ENCODE data around the gene TMEM127.
A peak's percentile ranks its signal among the peaks of the same experiment; 100 is the strongest.
"Not testable (repeated sequence)": the region's sequence is repeated elsewhere in the genome, so short reads cannot be mapped to it uniquely, and the experiment has no call there.

The TMEM127 gene

DNA sequence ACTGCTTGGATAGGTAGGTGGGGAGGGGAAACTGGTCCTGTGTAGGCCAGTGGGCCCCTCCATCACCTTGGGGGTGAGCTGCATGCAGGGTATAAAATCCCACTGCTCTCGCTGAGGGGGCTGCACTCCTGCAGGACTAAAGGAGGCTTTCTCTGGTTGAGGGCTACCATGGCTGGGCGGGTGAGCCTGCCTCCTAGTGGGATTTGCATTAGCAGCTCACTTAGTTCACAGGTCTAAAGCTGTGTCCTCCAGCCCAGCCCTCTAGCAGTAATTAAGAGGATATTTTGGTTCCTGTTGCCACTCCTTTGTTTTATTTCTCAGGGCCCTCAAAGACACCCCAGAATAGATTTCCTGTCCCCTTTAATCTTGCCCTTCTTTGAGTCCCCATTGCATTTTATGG is 24.6 kb downstream of the TMEM127 start:
- DNase-seq (ENCODE audit: low read depth in 2 of 2), result no peak

DNA sequence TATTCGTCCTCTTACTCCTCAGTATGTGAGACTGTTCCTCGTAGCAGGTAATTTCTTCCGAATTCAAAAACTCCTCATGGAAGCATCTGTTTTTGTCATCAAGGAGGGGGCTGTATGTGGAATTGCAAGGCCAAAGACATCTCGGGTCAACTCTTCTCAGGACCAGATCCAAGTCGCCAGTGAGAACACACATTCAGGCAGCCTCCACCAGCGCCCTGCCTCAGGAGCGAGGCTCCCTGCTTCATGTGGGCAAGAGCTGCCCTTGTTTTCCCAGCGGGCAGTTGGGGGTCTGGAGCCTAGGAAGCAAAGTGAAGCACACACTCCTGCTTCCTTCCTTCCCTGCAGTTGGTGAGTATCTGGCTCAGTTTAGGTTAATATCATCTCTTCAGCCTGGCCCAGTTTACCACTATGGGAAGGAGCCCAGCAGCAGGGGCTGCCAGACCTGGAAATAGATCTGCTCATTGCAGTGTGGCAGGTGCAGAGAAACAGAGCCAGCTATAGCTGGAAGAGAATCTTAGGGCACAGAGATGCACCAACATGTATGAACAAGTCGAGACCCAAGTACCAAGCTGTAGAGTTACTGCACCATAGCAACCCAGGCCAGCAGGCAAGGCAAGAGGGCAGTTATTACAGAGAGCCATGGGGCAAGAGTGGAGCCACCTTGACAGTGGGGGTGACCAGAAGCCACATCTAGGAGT is 25.3 kb downstream of the TMEM127 start:
- DNase-seq (ENCODE audit: low read depth in 2 of 2), result no peak

DNA sequence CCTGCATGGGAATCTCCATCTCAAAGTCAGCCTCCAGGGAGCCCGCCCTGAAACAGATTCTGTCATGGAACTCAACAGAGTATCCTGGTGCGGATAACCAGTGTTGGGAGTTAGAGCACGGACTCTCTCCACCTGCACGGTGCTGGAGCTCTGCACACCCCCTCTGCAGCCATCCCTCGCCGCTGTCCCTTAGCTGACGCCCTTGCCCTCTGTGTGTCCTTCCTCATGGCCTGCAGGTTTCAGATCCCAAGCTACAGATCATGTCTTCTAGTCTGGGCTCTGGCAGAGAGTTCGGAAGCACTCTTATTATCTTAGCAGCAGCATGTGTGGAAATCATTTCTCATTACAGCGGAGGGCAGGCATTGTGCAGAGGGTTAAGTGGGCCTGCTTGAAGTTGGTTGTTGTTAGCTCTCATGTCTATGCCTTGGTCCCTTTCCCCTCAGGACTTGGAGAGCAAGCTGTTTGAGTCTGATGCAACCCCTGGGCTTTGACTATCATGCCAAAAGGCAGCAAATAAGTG is 26.0 kb downstream of the TMEM127 start:
- no peak for DNase-seq (ENCODE audit: low read depth in 2 of 2)

DNA sequence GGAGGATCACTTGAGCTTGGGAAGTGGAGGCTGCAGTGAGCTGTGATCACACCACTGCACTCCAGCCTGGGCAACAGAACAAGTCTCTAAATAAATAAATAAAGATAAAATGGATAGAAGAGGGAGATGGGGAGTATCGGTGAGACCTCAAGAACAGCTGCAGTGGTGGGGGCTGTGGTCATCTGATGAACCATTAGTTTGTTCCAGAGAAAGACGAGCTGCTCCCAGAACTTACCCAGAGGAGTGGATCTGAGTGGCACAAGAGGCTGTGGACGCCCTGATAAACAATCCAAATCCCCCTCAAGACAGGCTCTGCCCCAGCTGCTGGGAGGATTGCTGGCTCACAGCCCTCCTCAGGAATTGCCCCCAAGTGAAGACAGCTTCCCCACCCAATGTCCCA is 26.7 kb downstream of the TMEM127 start:
- DNase-seq (ENCODE audit: low read depth in 2 of 2), result no peak

DNA sequence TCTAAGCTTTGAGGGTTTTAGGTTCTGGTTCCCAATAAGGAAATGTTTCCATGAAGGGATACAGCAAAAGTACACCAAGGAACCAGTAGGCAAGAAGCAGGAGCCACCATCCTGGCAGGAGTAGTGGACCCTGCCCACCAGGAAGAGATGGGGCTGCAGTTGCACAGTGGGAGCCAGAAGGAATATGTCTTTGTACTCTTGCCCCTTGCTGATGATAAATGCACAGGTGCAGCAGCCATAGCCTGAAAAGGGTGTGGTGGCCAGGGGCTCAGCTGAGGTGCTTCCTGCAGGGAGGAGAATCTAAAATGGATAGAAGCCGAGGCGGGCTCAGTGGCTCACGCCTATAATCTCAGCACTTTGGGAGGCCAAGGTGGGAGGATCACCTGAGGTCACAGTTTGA is 27.5 kb downstream of the TMEM127 start:
- DNase-seq (ENCODE audit: low read depth in 2 of 2), result no peak

DNA sequence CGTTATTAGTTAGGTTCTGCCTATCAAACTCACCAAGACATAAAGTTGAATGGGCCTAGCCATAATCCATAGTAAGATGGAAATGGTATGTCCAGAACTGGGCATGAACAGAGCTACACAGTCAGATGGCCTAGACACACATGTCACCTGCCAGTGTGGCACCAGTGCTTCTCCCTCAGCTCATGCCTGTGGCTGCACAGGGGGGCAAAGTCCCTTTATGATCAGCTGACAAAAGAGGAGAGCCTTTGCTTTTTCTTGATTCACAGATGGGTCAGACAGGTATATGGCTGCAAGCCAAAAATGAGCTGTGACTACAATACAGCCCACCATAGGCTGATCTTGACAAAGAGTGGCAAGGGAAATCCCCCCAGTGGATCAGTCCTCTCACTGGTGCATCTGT is 28.9 kb downstream of the TMEM127 start:
- no peak for DNase-seq (ENCODE audit: low read depth in 2 of 2)

DNA sequence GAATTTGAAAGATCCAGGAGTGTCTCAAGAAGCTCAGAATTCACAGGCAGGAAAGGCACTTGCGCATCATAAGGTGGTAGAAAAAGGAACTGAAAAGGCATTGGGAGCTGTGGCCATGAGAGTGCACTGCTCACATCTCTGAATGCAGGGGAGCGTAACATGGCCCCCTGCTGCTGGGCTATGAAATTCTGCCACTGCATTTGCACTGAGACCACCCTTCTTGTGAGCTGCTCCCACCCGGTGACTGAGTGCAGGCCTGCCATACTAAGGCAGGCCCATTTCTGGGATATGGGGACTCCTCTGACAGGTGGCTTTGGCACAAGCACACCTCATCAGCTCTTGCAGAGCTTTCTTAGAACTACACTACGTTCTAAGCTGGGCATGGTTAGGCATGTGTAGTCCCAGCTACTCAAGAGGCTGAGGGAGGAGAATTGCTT is 31.9 kb downstream of the TMEM127 start:
- no peak for DNase-seq (ENCODE audit: low read depth in 2 of 2)

DNA sequence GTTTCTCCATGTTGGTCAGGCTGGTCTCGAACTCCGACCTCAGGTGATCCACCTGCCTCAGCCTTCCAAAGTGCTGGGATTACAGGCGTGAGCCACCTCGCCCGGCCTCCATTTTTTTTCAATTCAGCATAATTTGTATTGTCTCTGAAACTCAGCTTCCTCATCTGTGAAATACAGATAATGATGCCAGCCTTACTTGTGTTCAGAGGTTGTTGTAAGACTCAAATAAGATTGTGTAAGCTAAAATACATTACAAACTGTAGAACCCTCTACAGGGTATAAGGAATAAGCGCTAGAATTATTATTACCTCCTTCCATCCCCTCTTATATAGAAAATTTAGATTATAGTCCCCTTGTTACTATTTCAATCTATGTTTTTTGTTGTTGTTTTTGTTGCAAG is 32.4 kb downstream of the TMEM127 start:
- no peak for DNase-seq (ENCODE audit: low read depth in 2 of 2)

DNA sequence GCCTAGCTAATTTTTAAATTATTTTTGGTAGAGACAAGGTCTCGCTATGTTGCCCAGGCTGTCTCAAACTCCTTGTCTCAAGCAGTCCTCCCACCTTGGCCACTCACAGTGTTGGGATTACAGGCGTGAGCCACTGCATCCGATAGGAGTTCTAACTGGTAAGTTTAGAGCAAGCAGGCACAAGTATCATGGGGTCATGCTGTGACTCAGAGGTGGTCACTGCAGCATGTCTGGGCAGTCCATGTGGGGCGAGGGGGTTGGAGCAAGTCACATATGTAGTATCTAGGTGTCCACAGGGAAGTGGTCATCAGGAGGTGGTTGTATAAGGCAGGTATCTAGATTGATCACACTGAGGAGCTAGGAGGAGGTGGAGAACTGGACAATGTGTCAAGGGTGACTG is 34.5 kb downstream of the TMEM127 start:
- DNase-seq (ENCODE audit: low read depth in 2 of 2), result no peak

DNA sequence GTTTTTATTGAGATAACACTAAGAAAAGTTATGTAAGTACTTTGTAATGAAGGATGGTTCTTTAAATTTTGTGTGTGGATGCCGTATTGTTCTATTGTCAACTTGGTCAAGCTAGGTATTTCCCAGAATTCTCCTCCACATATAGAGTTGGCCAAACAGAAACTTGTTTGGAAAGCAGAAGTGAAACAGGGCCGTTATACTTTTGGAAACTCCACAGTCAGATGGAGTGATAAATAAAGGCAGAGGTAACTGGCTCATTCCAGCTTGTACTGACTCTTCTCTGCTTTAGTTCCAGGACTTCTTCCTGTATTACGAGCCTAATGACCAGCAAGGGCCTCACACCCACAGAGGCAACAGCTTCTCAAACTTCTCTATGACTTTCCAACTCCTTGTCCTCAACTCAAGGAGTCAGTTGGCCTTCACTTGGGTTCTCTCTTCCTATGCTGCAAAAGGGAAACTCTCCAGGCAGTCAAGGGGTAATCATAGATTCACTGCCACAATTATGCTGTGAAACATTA is 40.7 kb downstream of the TMEM127 start:
- DNase-seq (ENCODE audit: low read depth in 2 of 2), result no peak

DNA sequence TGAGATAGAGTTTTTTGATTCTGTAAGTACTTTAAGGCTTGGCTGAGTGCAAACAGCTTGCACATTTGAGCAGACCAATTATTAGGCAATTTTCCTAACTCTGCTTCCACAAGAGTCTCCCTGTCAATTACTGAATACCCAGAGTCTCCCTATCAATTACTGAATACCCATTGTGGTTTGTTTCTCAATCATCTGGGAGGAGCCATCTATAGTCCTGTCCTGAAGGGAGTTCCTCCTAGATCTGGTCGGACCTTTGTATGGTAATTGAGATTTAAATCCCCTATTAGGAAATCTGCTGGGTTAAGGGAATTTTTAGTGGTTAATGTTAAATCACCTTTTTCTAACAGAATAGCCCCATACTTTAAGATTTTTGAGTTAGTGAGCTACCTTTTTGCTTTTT is 44.7 kb downstream of the TMEM127 start:
- not testable (repeated sequence) for DNase-seq (ENCODE audit: low read depth in 2 of 2)

DNA sequence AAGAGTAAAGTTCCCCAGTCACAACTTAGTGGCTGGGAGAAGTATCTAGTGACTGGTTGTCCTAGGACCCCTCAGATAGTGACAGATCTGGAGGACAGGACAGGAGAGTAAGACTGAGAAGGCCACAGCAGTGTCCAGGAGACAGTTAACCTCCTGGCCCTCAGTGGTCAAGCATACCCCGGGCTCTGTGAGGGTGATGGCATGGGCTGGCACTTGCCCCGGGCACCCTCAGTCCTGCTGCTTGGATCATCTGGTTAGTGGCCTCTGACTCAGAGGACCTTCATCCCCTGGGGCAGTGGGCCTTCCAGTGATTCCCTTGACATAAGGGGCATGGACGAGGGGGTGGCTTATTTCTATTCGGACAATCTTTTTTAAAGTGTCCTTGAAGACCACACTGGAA is 45.8 kb downstream of the TMEM127 start:
- DNase-seq (ENCODE audit: low read depth in 2 of 2), result not testable (repeated sequence)

DNA sequence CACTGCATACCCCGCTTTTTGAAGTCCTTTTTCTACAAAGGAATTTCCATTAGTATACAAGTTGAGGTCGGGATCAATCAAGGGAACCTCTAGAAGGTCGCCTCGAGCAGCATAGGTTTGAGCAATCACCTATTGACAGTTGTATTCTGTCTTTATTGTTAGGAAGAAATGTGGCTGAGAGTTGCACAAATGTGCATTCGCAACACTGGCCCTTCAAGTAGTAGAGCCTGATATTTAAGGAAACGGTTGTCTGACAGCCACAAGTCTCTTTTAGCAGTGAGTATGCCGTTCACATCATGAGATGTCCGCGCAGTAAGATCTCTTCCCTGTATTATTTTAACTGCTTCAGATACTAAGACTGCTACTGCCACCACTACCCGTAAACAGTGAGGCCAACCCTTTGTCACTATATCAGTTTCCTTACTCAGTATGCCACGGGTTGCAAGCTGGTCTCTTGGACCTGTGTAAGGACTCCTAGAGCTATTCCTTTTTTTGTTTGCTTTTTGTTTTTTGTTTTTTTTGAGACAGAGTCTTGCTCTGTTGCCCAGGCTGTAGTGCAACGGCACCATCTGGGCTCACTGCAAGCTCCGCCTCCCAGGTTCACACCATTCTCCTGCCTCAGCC is 47.2 kb downstream of the TMEM127 start:
- DNase-seq (ENCODE audit: low read depth in 2 of 2), result no peak

DNA sequence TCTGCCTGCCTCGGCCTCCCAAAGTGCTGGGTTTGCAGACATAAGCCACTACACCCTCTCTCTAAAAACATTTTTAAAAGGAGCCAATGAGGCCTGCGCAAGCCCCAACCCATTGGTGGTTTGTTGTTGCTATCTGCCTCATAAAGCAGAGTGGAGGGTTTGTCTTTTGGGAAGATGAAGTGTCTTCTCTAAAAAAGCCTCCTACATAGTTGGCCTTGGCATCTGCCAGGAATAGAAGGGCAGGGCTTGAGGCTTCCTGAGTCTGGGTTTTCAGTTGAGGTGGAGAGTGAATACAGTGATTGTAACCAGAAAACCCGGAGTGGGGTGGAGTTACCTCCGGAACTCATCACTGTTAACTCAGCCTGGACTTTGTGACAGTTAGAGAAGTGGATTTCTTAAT is 51.2 kb downstream of the TMEM127 start:
- DNase-seq (ENCODE audit: low read depth in 2 of 2), result no peak

DNA sequence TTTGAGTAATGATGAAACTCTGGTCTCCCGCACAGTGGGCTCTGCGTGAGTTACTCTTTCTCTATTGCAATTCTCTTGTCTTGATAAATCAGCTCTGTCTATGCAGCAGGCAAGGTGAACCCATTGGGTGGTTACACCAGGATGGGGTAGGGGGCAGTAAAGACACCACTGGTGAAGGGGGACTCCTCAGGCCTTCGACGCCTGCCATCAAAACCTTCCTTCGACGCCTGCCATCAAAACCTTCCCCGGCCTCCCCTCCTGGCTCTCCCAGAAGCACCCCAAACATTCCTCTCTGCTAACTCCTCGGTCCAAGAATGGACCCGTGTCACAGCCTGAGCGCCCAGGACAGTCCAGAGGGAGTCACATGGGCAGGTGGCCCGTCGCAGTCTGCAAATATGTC is 52.4 kb downstream of the TMEM127 start:
- no peak for DNase-seq (ENCODE audit: low read depth in 2 of 2)

DNA sequence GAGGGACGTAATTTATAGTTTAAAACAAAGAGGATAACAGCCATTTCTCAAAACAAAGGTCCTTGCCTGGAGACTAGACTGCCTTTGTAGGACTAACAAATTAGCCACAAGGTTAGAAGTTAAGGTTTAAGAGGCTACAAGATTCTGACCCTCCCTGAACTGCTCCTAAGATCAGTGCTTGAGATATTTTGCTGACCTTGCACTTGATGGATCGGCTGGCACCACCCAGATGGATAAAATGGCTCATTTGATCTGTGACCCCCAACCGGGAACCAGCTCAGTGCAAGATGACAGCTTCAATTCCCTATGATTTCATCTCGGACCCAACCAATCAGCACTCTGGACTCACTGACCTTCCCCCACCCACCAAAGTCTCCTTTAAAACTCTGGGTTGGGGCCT is 53.5 kb downstream of the TMEM127 start:
- DNase-seq (ENCODE audit: low read depth in 2 of 2), result no peak

DNA sequence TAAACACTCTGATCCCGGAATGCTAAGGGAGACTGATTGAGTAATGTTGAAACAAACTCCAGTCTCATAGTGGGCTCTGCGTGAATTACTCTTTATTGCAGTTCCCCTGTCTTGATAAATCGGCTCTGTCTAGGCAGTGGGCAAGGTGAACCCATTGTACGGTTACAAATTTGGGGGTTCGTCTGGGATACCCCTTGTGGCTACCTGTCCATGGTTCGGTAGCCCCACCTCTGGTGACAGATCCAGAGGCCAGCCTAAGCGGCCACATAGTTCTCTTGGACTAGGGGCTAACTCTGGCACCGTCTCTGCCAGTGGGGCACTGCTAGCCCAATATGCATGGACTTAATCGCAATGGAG is 56.1 kb downstream of the TMEM127 start:
- DNase-seq (ENCODE audit: low read depth in 2 of 2), result no peak

DNA sequence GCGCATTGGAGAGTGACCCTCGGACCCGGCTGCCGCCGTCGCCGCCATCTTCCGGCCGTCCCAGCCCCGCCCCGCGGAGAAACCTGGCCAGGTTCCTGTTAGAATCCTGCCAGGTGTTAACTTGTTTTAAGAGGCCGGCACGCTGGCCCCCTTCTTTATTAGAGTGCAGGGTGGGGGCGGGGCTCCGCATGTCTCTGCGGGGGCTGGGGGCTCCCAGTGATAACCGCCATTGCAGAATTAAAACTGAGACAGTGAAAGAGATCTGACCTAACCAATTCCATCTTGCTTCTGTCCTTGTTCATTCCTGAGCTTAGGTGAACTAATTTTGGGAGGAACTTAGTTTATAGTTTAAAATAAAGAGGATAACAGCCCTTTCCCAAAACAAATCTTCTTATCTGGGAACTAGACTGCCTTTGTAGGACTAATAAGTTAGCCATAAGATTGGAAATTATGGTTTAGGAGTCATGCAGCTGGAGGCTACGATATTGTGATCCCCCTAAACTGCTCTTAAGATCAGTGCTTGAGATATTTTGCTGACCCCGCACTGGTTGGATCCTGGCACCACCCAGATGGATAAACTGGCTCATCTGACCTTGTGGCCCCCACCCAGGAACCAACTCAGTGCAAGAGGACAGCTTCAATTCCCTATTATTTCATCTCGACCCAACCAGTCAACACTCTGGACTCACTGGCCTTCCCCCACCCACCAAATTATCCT is 56.6 kb downstream of the TMEM127 start:
- no peak for DNase-seq (ENCODE audit: low read depth in 2 of 2)

DNA sequence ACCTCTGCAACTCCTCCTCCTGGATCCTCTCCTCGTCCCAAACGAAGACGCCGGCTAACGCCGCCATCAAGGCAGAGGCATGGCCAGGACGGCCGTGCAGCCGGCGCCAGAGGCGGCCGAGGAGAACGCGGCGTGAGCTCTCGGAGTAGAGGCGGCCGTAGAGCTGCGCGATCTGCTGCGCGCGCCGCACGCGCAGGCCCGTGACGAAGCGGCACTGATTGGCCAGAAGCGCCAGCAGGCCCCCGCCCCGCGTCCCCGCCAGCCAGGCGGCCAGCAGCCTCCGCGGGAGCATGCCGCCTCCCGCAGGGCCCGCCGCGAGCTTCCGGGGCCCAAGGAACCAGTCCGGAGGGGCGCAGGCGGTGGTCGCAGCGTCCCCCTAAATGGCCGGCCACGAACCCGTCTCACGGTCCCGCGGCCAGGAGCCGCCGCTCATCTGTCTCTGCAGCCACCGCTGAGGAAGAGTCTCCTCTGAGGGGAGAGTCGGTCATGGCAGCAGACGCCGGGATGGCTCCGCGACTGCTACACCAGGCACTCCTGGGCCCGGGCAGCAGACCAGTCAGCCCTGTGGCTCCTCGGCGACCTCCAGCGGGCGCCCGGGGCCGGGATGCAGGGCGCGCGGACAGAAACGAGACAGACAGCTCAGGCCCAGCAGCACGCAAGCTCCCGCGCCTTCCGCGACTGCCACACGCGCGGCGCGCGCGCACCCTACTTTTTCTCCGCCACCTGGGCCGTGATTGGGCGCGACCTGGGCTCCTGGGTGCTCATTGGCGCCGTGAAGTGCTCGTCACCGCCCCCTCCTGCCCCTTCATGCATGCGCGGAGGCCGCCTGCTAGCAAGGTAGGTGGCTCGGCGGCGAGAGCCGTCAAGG is 57.4 kb downstream of the TMEM127 start, which contains the start of gene STARD7:
Gene STARD7, minus strand, starts transcription at position 685 of the 868 bp plus-strand sequence. Its CDS starts 393 bp downstream, at position 292.
- peak; percentile 96 for DNase-seq (ENCODE audit: low read depth in 2 of 2)

DNA sequence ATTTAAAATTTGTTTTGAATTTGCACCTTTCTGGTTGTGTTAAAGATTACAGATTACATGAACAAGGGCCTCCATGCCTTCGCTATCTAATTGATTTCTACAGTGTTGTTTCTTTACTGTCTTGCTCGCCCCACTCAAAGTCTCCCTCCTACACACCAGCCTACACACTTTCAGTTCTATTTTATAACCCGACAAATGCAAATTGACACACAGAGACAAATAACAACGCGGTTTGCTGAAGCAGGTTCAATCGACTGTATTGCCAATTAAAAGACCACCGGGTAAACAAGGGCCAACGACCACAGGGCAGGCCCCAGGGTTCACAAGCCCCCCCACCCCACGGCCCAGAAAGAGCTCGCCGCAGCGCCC is 58.0 kb downstream of the TMEM127 start:
- DNase-seq (ENCODE audit: low read depth in 2 of 2), result peak in 1 of 2 donors; percentile 31

DNA sequence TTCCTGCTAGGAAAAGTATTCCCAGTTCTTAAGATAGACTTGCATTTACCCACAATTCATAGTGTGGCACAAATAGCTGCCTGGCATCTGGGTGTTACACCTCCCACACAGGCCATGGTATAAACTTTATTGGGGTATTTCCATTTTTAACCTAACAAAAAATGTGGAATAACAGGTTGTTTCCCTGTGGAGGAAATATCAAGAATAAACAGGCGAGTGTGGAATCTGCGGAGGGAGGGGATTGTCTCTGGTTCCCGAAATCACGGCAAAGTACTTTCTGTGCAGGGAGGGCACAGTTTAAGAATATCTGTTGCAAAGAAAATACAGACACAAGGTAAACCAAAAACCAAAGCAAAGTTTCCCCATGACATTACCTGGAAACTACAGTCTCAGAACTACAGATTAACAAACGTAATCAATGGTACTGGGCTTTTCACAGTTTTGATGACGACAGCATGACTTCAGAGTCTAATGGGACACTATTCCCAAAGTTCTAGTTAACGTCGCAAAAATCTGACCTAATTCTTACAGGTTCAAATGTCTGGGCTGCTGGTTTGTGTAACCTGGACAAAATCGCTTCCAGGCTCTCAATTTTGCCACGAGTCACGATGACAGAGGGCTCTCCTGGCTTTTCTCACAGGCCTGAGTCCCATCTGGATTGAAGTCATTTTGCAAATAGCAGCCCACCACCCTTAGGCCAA is 58.6 kb downstream of the TMEM127 start:
- no peak for DNase-seq (ENCODE audit: low read depth in 2 of 2)
